IPS-15b (cell line): ENCODE data around the gene SLC12A8.

Source experiments
- H3K27me3 ChIP-seq: one replicate; pipeline ENCODE4 v1.6.1; 2013; ENCODE audit warnings: low read length; ENCODE audit not compliant: control insufficient read depth, insufficient read depth
- H3K36me3 ChIP-seq: one replicate; pipeline ENCODE4 v1.6.1; 2013; ENCODE audit warnings: low read length; ENCODE audit not compliant: control insufficient read depth, insufficient read depth
- H3K4me1 ChIP-seq: one replicate; pipeline ENCODE4 v1.6.1; 2013; ENCODE audit warnings: mild to moderate bottlenecking, low read length; ENCODE audit not compliant: control insufficient read depth, insufficient read depth
- H3K4me3 ChIP-seq: one replicate; pipeline ENCODE4 v1.5.1; 2013; ENCODE audit warnings: low read depth, low read length
- H3K9ac ChIP-seq: one replicate; pipeline ENCODE4 v1.6.1; 2013; ENCODE audit warnings: low read depth, mild to moderate bottlenecking, low read length
- H3K9me3 ChIP-seq: one replicate; pipeline ENCODE4 v1.6.1; 2013; ENCODE audit warnings: mild to moderate bottlenecking, low read length; ENCODE audit not compliant: control insufficient read depth, insufficient read depth

Gene SLC12A8

DNA sequence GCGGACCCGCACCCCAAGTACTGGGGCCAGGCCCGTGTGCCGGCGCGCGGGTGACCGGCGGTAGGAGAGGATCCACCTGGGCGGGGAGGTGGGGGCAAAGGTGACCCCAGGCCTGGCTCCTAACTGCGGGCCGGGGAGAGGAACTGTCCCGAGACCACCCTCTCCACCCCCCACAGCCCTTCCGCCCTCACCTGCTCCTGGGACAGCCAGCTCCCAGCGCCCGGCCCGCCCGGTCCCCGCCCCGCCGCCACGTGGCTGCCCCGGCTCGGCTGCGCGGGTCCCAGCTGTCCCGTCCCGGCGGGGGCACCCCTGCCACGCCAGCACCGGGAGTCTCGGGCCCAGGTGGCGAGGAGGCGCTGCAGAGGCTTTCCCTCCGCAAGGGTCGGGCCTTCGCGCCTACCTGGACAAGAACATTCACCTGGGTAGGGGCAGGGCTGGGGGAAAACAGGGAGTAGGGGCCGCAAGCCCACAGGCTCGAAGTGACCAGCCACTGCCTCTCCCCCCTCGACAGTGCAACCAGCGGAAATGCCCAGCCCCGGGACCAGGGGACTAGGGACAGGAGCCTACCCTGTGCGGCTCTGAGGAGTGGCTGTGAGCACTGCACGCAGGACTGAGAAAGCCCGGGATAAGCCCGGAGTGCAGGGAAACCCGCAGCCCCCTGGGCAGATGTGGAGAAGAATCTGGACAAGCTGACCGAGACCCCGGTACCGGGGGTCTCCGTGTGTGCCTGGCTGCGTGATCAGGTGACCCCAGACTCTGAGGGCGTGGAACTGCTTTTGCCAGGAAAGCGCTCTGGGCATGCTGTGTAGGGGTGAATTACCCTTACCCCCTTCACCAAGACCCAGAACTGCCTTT is at the start of gene SLC12A8:
TSS of gene SLC12A8 (minus strand) at position 240 of the 855 bp plus-strand sequence. CDS start 1,399 bp downstream, outside the sequence.
- Histone ChIP-seq H3K27me3 (peaks cover 4% of the 10 kb centered on the region), H3K4me3 (peak within 1 kb of the TSS; percentile 74), H3K36me3 (no peaks in the 10 kb centered on the region), H3K4me1 (peaks cover 8% of the 10 kb centered on the region), H3K9ac (peak within 1 kb of the TSS; percentile 74), H3K9me3 (no peaks in the 10 kb centered on the region)

DNA sequence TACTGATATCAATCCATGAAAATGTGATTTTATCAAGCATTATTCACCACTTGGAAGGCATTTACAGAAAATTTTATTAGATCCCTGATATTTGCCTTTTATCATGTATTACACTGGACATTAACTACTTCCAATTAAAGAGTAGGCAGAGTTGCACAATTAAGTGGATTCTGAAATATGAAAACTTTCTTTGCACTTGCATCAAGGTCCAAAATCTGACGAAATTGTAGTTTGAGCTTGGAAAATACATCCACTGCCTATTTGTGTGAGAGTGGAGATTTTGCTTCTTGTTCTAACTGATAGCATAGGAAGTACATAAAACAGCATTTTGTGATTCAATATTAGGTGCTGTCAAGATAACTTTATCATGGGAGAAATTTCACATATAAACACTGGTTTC is 49.6 kb upstream of the SLC12A8 start:
- Histone ChIP-seq H3K27me3 (no peaks in the 10 kb centered on the region), H3K4me1 (no peaks in the 10 kb centered on the region), H3K9ac (no peak overlapping the region), H3K9me3 (no peaks in the 10 kb centered on the region), H3K36me3 (no peaks in the 10 kb centered on the region), H3K4me3 (no peak overlapping the region)

GRCh38 chr3:125261031-125261430 is 48.5 kb upstream of the SLC12A8 start:
- H3K9me3 ChIP-seq, result no peaks in the 10 kb centered on the region
- H3K36me3 ChIP-seq, result no peaks in the 10 kb centered on the region
- H3K4me1 ChIP-seq, result no peaks in the 10 kb centered on the region
- H3K27me3 ChIP-seq, result no peaks in the 10 kb centered on the region
- no peak overlapping the region for H3K9ac ChIP-seq
- no peak overlapping the region for H3K4me3 ChIP-seq

DNA sequence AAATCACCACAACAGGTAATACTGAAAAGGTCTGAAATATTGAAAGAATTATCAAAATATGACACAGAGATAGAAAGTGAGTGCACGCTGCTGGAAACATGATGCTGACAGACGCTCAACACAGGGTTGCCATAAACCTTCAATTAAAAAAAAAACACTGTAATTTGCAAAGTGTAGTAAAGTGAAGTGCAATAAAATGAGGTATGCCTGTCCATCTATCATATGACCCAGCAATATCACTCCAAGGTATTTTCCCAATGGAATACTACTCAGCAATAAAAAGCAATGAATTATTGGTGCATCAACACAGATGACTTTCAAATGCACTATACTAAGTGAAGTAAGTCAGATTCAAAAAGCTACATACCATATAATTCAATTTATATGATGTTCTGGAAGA is 47.6 kb upstream of the SLC12A8 start:
- Histone ChIP-seq H3K27me3 (no peaks in the 10 kb centered on the region), H3K36me3 (no peaks in the 10 kb centered on the region), H3K4me3 (no peak overlapping the region), H3K9me3 (no peaks in the 10 kb centered on the region), H3K4me1 (no peaks in the 10 kb centered on the region), H3K9ac (no peak overlapping the region)

DNA sequence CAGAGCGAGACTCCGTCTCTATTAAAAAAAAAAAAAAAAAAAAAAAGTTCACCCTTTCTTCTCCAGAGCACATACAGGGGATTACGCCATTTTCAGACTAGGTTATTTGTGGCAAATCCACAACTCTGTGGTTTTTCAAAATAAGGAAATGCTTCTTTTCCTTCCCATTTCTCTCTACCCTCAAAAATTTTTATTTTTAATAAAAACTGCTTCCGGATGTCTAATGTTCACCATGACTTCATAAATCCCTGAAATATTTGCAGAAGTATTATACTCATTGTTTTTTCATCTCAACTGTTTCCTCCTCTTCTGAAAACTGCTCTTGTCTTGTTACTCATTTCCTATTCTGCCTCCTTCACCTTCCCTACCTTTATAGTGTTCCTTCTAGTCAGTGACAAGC is 45.0 kb upstream of the SLC12A8 start:
- Histone ChIP-seq H3K9ac (no peak overlapping the region), H3K4me3 (no peak overlapping the region), H3K4me1 (no peaks in the 10 kb centered on the region), H3K36me3 (no peaks in the 10 kb centered on the region), H3K27me3 (no peaks in the 10 kb centered on the region), H3K9me3 (no peaks in the 10 kb centered on the region)

- H3K9me3 ChIP-seq, result no peaks in the 10 kb centered on the region
- H3K27me3 ChIP-seq, result no peaks in the 10 kb centered on the region
- H3K9ac ChIP-seq, result no peak overlapping the region
- H3K4me1 ChIP-seq, result no peaks in the 10 kb centered on the region
- no peaks in the 10 kb centered on the region for H3K36me3 ChIP-seq
- no peak overlapping the region for H3K4me3 ChIP-seq
Observed at GRCh38 chr3:125256675-125257074, 44.1 kb upstream of the SLC12A8 start.

DNA sequence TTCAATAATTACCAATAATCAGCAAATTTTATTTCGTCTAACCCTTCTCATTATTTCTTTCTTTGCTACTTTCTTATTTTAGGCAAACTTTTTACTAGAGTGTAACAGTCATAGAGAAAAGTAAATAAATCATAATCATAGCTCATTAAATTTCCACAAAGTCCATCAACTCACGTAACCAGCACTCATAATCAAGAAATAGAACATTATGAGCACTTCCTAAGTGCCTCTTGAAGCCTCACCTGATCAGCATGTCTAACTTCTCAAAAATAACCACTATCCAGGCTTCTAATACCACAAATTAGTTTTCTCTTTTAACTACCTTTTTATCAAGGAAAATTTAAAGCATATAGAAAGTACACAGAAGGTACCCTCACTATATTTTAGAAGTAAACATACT is 38.4 kb upstream of the SLC12A8 start:
- no peak overlapping the region for H3K9ac ChIP-seq
- no peaks in the 10 kb centered on the region for H3K36me3 ChIP-seq
- H3K9me3 ChIP-seq, result no peaks in the 10 kb centered on the region
- H3K4me1 ChIP-seq, result no peaks in the 10 kb centered on the region
- no peak overlapping the region for H3K4me3 ChIP-seq
- H3K27me3 ChIP-seq, result no peaks in the 10 kb centered on the region

- Histone ChIP-seq H3K9ac (no peak overlapping the region), H3K36me3 (no peaks in the 10 kb centered on the region), H3K4me1 (no peaks in the 10 kb centered on the region), H3K9me3 (no peaks in the 10 kb centered on the region), H3K27me3 (no peaks in the 10 kb centered on the region), H3K4me3 (no peak overlapping the region)
Observed at GRCh38 chr3:125246237-125246636, 33.7 kb upstream of the SLC12A8 start.

DNA sequence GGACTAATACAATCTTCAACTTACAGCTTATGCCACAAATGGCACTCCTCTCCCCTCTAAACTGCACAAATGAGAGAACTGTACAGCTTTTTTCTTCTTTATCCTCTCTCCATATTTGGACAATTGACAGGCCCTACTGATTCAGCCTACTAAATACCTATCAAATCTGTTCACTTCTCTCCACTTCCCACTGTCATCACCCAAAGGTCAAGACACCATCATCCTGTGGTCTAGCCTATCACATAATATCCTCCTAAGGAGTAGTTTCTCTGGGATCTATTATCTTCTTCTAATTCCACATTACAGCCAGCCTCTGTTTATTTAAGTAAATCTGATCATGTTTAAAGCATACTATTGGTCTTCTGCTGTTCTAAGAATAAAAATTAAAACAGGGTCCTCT is 33.0 kb upstream of the SLC12A8 start:
- Histone ChIP-seq H3K27me3 (no peaks in the 10 kb centered on the region), H3K4me3 (no peak overlapping the region), H3K9ac (no peak overlapping the region), H3K9me3 (no peaks in the 10 kb centered on the region), H3K4me1 (no peaks in the 10 kb centered on the region), H3K36me3 (no peaks in the 10 kb centered on the region)

- Histone ChIP-seq H3K27me3 (no peaks in the 10 kb centered on the region), H3K36me3 (no peaks in the 10 kb centered on the region), H3K4me1 (no peaks in the 10 kb centered on the region), H3K9me3 (no peaks in the 10 kb centered on the region), H3K9ac (no peak overlapping the region), H3K4me3 (no peak overlapping the region)
Observed at GRCh38 chr3:125240496-125240895, 27.9 kb upstream of the SLC12A8 start.

GRCh38 chr3:125239266-125239665 is 26.7 kb upstream of the SLC12A8 start:
- Histone ChIP-seq H3K4me3 (no peak overlapping the region), H3K27me3 (no peaks in the 10 kb centered on the region), H3K9ac (no peak overlapping the region), H3K36me3 (no peaks in the 10 kb centered on the region), H3K4me1 (no peaks in the 10 kb centered on the region), H3K9me3 (no peaks in the 10 kb centered on the region)

DNA sequence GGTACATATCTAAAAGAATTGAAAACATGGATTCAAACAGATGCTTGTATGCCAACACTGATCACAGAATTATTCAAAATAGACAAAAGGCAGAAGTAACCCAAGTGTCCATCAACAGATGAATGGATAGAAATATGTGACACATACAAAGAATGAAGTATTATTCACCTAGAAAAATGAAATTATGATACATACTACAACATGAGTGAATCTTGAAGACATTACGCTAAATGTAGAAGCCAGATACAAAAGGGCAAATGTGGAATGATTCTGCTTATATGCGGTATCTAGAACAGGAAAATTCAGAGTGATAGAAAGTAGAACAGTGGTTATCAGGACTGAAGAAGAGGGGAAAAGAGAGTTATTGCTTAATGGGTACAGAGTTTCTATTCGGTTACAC is 26.2 kb upstream of the SLC12A8 start:
- Histone ChIP-seq H3K9ac (no peak overlapping the region), H3K36me3 (no peaks in the 10 kb centered on the region), H3K4me1 (no peaks in the 10 kb centered on the region), H3K27me3 (no peaks in the 10 kb centered on the region), H3K4me3 (no peak overlapping the region), H3K9me3 (no peaks in the 10 kb centered on the region)
